ENCODE data around the gene IDH2.
A peak's percentile ranks its signal among the peaks of the same experiment; 100 is the strongest.

IDH2 gene

GRCh38 chr15:90038632-90039095 is 63.6 kb downstream of the IDH2 start:
- H3K4me3 ChIP-seq (ENCODE audit: low read depth, low read length), result no peak overlapping the region
- H3K9ac ChIP-seq (ENCODE audit: low read length), result no peak overlapping the region
- H3K9me3 ChIP-seq (ENCODE audit: control insufficient read depth, insufficient read depth, low read depth, low read length), result no peaks in the 10 kb centered on the region
- no peaks in the 10 kb centered on the region for H3K36me3 ChIP-seq (ENCODE audit: control insufficient read depth, insufficient read depth, low read length)
- H3K27me3 ChIP-seq (ENCODE audit: control insufficient read depth, insufficient read depth, low read length), result no peaks in the 10 kb centered on the region
- H3K4me1 ChIP-seq (ENCODE audit: control insufficient read depth, insufficient read depth, low read length), result peaks cover 75% of the 10 kb centered on the region
- H3K27ac ChIP-seq (ENCODE audit: low read depth, low read length), result no peak overlapping the region

- Histone ChIP-seq H3K27ac (ENCODE audit: low read depth, low read length) (peak overlapping the region; percentile 37; the same call in 1 of the 2 replicates), H3K4me3 (ENCODE audit: low read depth, low read length) (no peak overlapping the region), H3K9ac (ENCODE audit: low read length) (no peak overlapping the region), H3K4me1 (ENCODE audit: control insufficient read depth, insufficient read depth, low read length) (peaks cover 75% of the 10 kb centered on the region), H3K9me3 (ENCODE audit: control insufficient read depth, insufficient read depth, low read depth, low read length) (no peaks in the 10 kb centered on the region), H3K36me3 (ENCODE audit: control insufficient read depth, insufficient read depth, low read length) (no peaks in the 10 kb centered on the region), H3K27me3 (ENCODE audit: control insufficient read depth, insufficient read depth, low read length) (no peaks in the 10 kb centered on the region)
Measured at GRCh38 chr15:90037961-90038631, 64.2 kb downstream of the IDH2 start.

GRCh38 chr15:90037511-90037860 is 64.8 kb downstream of the IDH2 start:
- Histone ChIP-seq H3K36me3 (ENCODE audit: control insufficient read depth, insufficient read depth, low read length) (no peaks in the 10 kb centered on the region), H3K4me3 (ENCODE audit: low read depth, low read length) (no peak overlapping the region), H3K9ac (ENCODE audit: low read length) (no peak overlapping the region), H3K27me3 (ENCODE audit: control insufficient read depth, insufficient read depth, low read length) (no peaks in the 10 kb centered on the region), H3K9me3 (ENCODE audit: control insufficient read depth, insufficient read depth, low read depth, low read length) (no peaks in the 10 kb centered on the region), H3K4me1 (ENCODE audit: control insufficient read depth, insufficient read depth, low read length) (peaks cover 69% of the 10 kb centered on the region), H3K27ac (ENCODE audit: low read depth, low read length) (peak overlapping the region; percentile 37; the same call in 1 of the 2 replicates)

GRCh38 chr15:90036806-90037510 is 65.3 kb downstream of the IDH2 start:
- no peaks in the 10 kb centered on the region for H3K9me3 ChIP-seq (ENCODE audit: control insufficient read depth, insufficient read depth, low read depth, low read length)
- no peak overlapping the region for H3K9ac ChIP-seq (ENCODE audit: low read length)
- H3K27me3 ChIP-seq (ENCODE audit: control insufficient read depth, insufficient read depth, low read length), result no peaks in the 10 kb centered on the region
- H3K4me3 ChIP-seq (ENCODE audit: low read depth, low read length), result no peak overlapping the region
- H3K27ac ChIP-seq (ENCODE audit: low read depth, low read length), result no peak overlapping the region
- no peaks in the 10 kb centered on the region for H3K36me3 ChIP-seq (ENCODE audit: control insufficient read depth, insufficient read depth, low read length)
- H3K4me1 ChIP-seq (ENCODE audit: control insufficient read depth, insufficient read depth, low read length), result peaks cover 65% of the 10 kb centered on the region

GRCh38 chr15:90036343-90036742 is 65.9 kb downstream of the IDH2 start:
- Histone ChIP-seq H3K4me3 (ENCODE audit: low read depth, low read length) (no peak overlapping the region), H3K4me1 (ENCODE audit: control insufficient read depth, insufficient read depth, low read length) (peaks cover 70% of the 10 kb centered on the region), H3K9ac (ENCODE audit: low read length) (no peak overlapping the region), H3K27me3 (ENCODE audit: control insufficient read depth, insufficient read depth, low read length) (no peaks in the 10 kb centered on the region), H3K9me3 (ENCODE audit: control insufficient read depth, insufficient read depth, low read depth, low read length) (no peaks in the 10 kb centered on the region), H3K27ac (ENCODE audit: low read depth, low read length) (no peak overlapping the region), H3K36me3 (ENCODE audit: control insufficient read depth, insufficient read depth, low read length) (no peaks in the 10 kb centered on the region)

GRCh38 chr15:90035840-90036230 is 66.4 kb downstream of the IDH2 start:
- Histone ChIP-seq H3K4me1 (ENCODE audit: control insufficient read depth, insufficient read depth, low read length) (peaks cover 70% of the 10 kb centered on the region), H3K4me3 (ENCODE audit: low read depth, low read length) (no peak overlapping the region), H3K9me3 (ENCODE audit: control insufficient read depth, insufficient read depth, low read depth, low read length) (no peaks in the 10 kb centered on the region), H3K9ac (ENCODE audit: low read length) (peak overlapping the region; percentile 27), H3K27me3 (ENCODE audit: control insufficient read depth, insufficient read depth, low read length) (no peaks in the 10 kb centered on the region), H3K27ac (ENCODE audit: low read depth, low read length) (no peak overlapping the region), H3K36me3 (ENCODE audit: control insufficient read depth, insufficient read depth, low read length) (no peaks in the 10 kb centered on the region)

- no peaks in the 10 kb centered on the region for H3K27me3 ChIP-seq (ENCODE audit: control insufficient read depth, insufficient read depth, low read length)
- H3K4me1 ChIP-seq (ENCODE audit: control insufficient read depth, insufficient read depth, low read length), result peaks cover 64% of the 10 kb centered on the region
- H3K4me3 ChIP-seq (ENCODE audit: low read depth, low read length), result no peak overlapping the region; the same call in 1 of the 2 replicates
- no peaks in the 10 kb centered on the region for H3K9me3 ChIP-seq (ENCODE audit: control insufficient read depth, insufficient read depth, low read depth, low read length)
- no peaks in the 10 kb centered on the region for H3K36me3 ChIP-seq (ENCODE audit: control insufficient read depth, insufficient read depth, low read length)
- peak overlapping the region; percentile 27 for H3K9ac ChIP-seq (ENCODE audit: low read length)
- no peak overlapping the region for H3K27ac ChIP-seq (ENCODE audit: low read depth, low read length)
Measured at GRCh38 chr15:90035095-90035839, 67.0 kb downstream of the IDH2 start.

- H3K9ac ChIP-seq (ENCODE audit: low read length), result no peak overlapping the region
- H3K27me3 ChIP-seq (ENCODE audit: control insufficient read depth, insufficient read depth, low read length), result no peaks in the 10 kb centered on the region
- no peak overlapping the region for H3K4me3 ChIP-seq (ENCODE audit: low read depth, low read length)
- no peaks in the 10 kb centered on the region for H3K9me3 ChIP-seq (ENCODE audit: control insufficient read depth, insufficient read depth, low read depth, low read length)
- H3K4me1 ChIP-seq (ENCODE audit: control insufficient read depth, insufficient read depth, low read length), result peaks cover 57% of the 10 kb centered on the region
- H3K36me3 ChIP-seq (ENCODE audit: control insufficient read depth, insufficient read depth, low read length), result no peaks in the 10 kb centered on the region
- no peak overlapping the region for H3K27ac ChIP-seq (ENCODE audit: low read depth, low read length)
Measured at GRCh38 chr15:90033448-90033847, 68.8 kb downstream of the IDH2 start.

Data from HUES6 (cell line).